HepG2 (cell line): ENCODE results near the gene RGS19. TPM values are rescaled to one million over a fixed set of nuclear protein-coding genes. Genes with fewer than 3 reads are reported as not detected.
A peak's percentile ranks its signal among the peaks of the same experiment; 100 is the strongest.

Experiments used
- AFF4 ChIP-seq: sonication (generic); formaldehyde crosslinking; IDR thresholded peaks from 2 replicates; pipeline ENCODE4 v1.4.0; 2020; ENCODE audit warnings: missing genetic modification reagents
- BRCA1 ChIP-seq: sonication (generic); formaldehyde crosslinking; IDR thresholded peaks from 2 replicates; pipeline ENCODE4 v1.4.0; 2020; ENCODE audit warnings: missing genetic modification reagents
- CHD2 ChIP-seq: IDR thresholded peaks from 2 replicates; pipeline ENCODE4 v1.6.1; 2011; ENCODE audit warnings: low read depth, low read length, improper control_type of control experiment
- CREB1 ChIP-seq, 2 experiments: fragments of 450-650 bp in 1 of 2; IDR thresholded peaks; 2 replicates each; pipeline ENCODE4 v1.6.1; 2016 to 2017; ENCODE audit warnings: control low read depth in 1 of 2, mild to moderate bottlenecking in 1 of 2, missing compliant biosample characterization in 1 of 2, missing genetic modification characterization in 1 of 2
- GMEB1 ChIP-seq: sonication (generic); formaldehyde crosslinking; IDR thresholded peaks from 2 replicates; pipeline ENCODE4 v1.5.1; 2020; ENCODE audit warnings: missing genetic modification reagents, mild to moderate bottlenecking, borderline replicate concordance
- MED8 ChIP-seq: sonication (generic); formaldehyde crosslinking; IDR thresholded peaks from 2 replicates; pipeline ENCODE4 v1.8.1; 2023; ENCODE audit warnings: mild to moderate bottlenecking, missing genetic modification reagents; ENCODE audit not compliant: insufficient replicate concordance
- MYPOP ChIP-seq: sonication (generic); formaldehyde crosslinking; IDR thresholded peaks from 2 replicates; pipeline ENCODE4 v1.8.1; 2023; ENCODE audit warnings: mild to moderate bottlenecking, moderate library complexity, missing genetic modification reagents
- ONECUT2 ChIP-seq: sonication (generic); formaldehyde crosslinking; IDR thresholded peaks from 2 replicates; pipeline ENCODE4 v1.4.0; 2020; ENCODE audit warnings: missing genetic modification reagents
- PCBP2 ChIP-seq: fragments of 200-400 bp; formaldehyde crosslinking; optimal IDR thresholded peaks from 2 replicates; pipeline ENCODE3; 2018; ENCODE audit warnings: low read length, low read depth; ENCODE audit not compliant: poor library complexity, severe bottlenecking
- RORA ChIP-seq: sonication (generic); formaldehyde crosslinking; IDR thresholded peaks from 2 replicates; pipeline ENCODE4 v1.5.0; 2020; ENCODE audit warnings: mild to moderate bottlenecking, missing genetic modification reagents, moderate library complexity
- SYNCRIP ChIP-seq: fragments of 200-400 bp; formaldehyde crosslinking; IDR thresholded peaks from 2 replicates; pipeline ENCODE4 v1.6.1; 2018; ENCODE audit warnings: mild to moderate bottlenecking, low read depth, low read length; ENCODE audit not compliant: insufficient read depth
- THAP7 ChIP-seq: sonication (generic); formaldehyde crosslinking; IDR thresholded peaks from 2 replicates; pipeline ENCODE4 v1.8.1; 2023; ENCODE audit warnings: mild to moderate bottlenecking, missing genetic modification reagents
- THRA ChIP-seq: sonication (generic); formaldehyde crosslinking; IDR thresholded peaks from 2 replicates; pipeline ENCODE4 v1.4.0; 2020; ENCODE audit warnings: missing genetic modification reagents, borderline replicate concordance
- WIZ ChIP-seq: sonication (generic); formaldehyde crosslinking; IDR thresholded peaks from 2 replicates; pipeline ENCODE4 v1.5.1; 2020; ENCODE audit warnings: mild to moderate bottlenecking, missing genetic modification reagents
- ZNF234 ChIP-seq: sonication (generic); formaldehyde crosslinking; conservative IDR thresholded peaks from 2 replicates; pipeline ENCODE4 v1.5.1; 2020; ENCODE audit warnings: mild to moderate bottlenecking, missing genetic modification reagents
- ZNF468 ChIP-seq: sonication (generic); formaldehyde crosslinking; IDR thresholded peaks from 2 replicates; pipeline ENCODE4 v1.8.0; 2022; ENCODE audit warnings: mild to moderate bottlenecking, moderate library complexity, missing genetic modification reagents
- ZNF749 ChIP-seq: sonication (generic); formaldehyde crosslinking; IDR thresholded peaks from 2 replicates; pipeline ENCODE4 v1.8.0; 2022; ENCODE audit warnings: mild to moderate bottlenecking, missing genetic modification reagents, moderate library complexity, borderline replicate concordance
- ZSCAN22 ChIP-seq: sonication (generic); formaldehyde crosslinking; IDR thresholded peaks from 2 replicates; pipeline ENCODE4 v1.4.0; 2020; ENCODE audit warnings: mild to moderate bottlenecking, missing genetic modification reagents
- polyA plus RNA-seq, 8 experiments: library from polyadenylated mRNA; depleted of rRNA in 3 of 8; stranded (reverse) in 7 of 8; unstranded in 1 of 8; fragments of >200 nt; fragmentation: Illumina TruSeq in 4 of 8; extraction: Trizol in 4 of 8; gene quantifications; 2 replicates each; pipeline versions ENCODE4 v1.2.1 to v1.2.3, GENCODE V29; 2011 to 2016; ENCODE audit warnings: low read depth in 4 of 8, missing spikeins in 1 of 8, mixed read lengths in 1 of 8; ENCODE audit not compliant: insufficient read depth in 1 of 8
- total RNA-seq, 5 experiments: library from RNA; depleted of rRNA; stranded (reverse); fragments of >200 nt; fragmentation: Illumina TruSeq; extraction: Trizol; gene quantifications; 2 replicates each; pipeline ENCODE4 v1.2.3, GENCODE V29; 2016; ENCODE audit warnings: low read depth in 1 of 5

The RGS19 gene
- total and polyA plus RNA-seq, 2 of the 13 experiments (the other 11 are each of a cell fraction or from before 2014, with no cell fraction given), result 10.7 to 11.9 TPM

GRCh38 chr20:64079273-64080012 lies at the start of gene RGS19 (continued):
- no peak for TF ChIP-seq THAP7 (CRISPR knock-in tag)
- TF ChIP-seq ZNF468 (CRISPR knock-in tag), result no peak
- TF ChIP-seq BRCA1, result peak; percentile 68; the same call in 1 of the 2 replicates
- no peak for TF ChIP-seq ZSCAN22 (CRISPR knock-in tag)
- no peak for TF ChIP-seq WIZ (CRISPR knock-in tag)
- no peak for TF ChIP-seq ONECUT2 (CRISPR knock-in tag)
- TF ChIP-seq ZNF749 (CRISPR knock-in tag), result no peak
- no peak for TF ChIP-seq AFF4 (CRISPR knock-in tag)
- TF ChIP-seq CREB1 (IDR thresholded peaks at IDR 0.05), result no peak
- TF ChIP-seq CREB1 (CRISPR knock-in tag; IDR thresholded peaks at IDR 0.05), result no peak
- no peak for TF ChIP-seq GMEB1
- no peak; the same call in 1 of the 2 replicates for TF ChIP-seq THRA (CRISPR knock-in tag)
- TF ChIP-seq RORA, result no peak
- TF ChIP-seq SYNCRIP, result no peak
- no peak for TF ChIP-seq ZNF234 (CRISPR knock-in tag)
- no peak for TF ChIP-seq CHD2
- TF ChIP-seq MED8 (CRISPR knock-in tag), result peak; percentile 20
- no peak for TF ChIP-seq MYPOP (CRISPR knock-in tag)
- no peak for TF ChIP-seq PCBP2
